K562 (cell line): ENCODE results near the gene EEF1A2. TPM values are rescaled to one million over a fixed set of nuclear protein-coding genes. Genes with fewer than 3 reads are reported as not detected.

ENCODE experiments used
- ATAC-seq: fragments of 200-7000 bp; cut with Tn5 transposase; 3 replicates; pipeline ENCODE4 v1.9.1; 2020; ENCODE audit warnings: moderate library complexity
- BruUV-seq: library from RNA; stranded (reverse); fragments of 400-500 nt; replicated peaks from 2 replicates; lab custom pipeline; 2021; lab: Mats Ljungman, UMichigan
- CTCF ChIA-PET: fragments of 300-600 bp; formaldehyde crosslinking; extraction: SDS; loops from one replicate; lab custom pipeline; 2021; ENCODE audit warnings: low intra/inter-chr PET ratio; lab: Yijun Ruan, JAX
- POLR2A ChIA-PET: fragments of 300-600, 350-650 bp; sonication (Branson Sonifier 250); formaldehyde crosslinking; extraction: SDS; loops from one replicate; lab custom pipeline; 2021; ENCODE audit warnings: antibody characterized with exemption, inconsistent platforms; lab: Yijun Ruan, JAX
- DNase-seq, 4 experiments: peaks; one replicate each; pipeline versions ENCODE4 v3.0.0 to v3.0.0-alpha.2; 2011 to 2018; ENCODE audit warnings: low spot score in 3 of 4, mixed read lengths in 3 of 4; ENCODE audit errors: extremely low read depth in 1 of 4
- FAIRE-seq: peaks from 2 replicates; lab custom pipeline; 2011; peaks lifted over from hg19 to GRCh38; lab: Jason Lieb, UNC
- H2AFZ ChIP-seq: 2 replicates; pipeline ENCODE4 v1.6.0; 2011; ENCODE audit warnings: low read depth, low read length, control low read depth, inconsistent platforms
- H3K27ac ChIP-seq: fragments of 200-600 bp; 3 replicates; pipeline ENCODE4 v1.8.0; 2011; ENCODE audit warnings: low read depth, mild to moderate bottlenecking, control low read depth, inconsistent platforms, low read length, moderate library complexity, mixed read lengths; ENCODE audit errors: extremely low read depth
- H3K27me3 ChIP-seq, 2 experiments: fragments of 300-600 bp in 1 of 2; 2 replicates in 1 of 2; 3 replicates in 1 of 2; pipeline versions ENCODE4 v1.6.0 to v1.8.0; 2011; ENCODE audit warnings: inconsistent platforms in 2 of 2, low read length in 2 of 2, mild to moderate bottlenecking in 1 of 2, mixed read lengths in 1 of 2, moderate library complexity in 1 of 2; ENCODE audit not compliant: control insufficient read depth in 2 of 2, insufficient read depth in 2 of 2
- H3K36me3 ChIP-seq: fragments of 300-600 bp; 3 replicates; pipeline ENCODE4 v1.8.0; 2011; ENCODE audit warnings: mild to moderate bottlenecking, low read length, inconsistent platforms; ENCODE audit not compliant: control insufficient read depth, insufficient read depth
- H3K4me1 ChIP-seq, 2 experiments: fragments of 200-600 bp in 1 of 2; replicated peaks in 1 of 2; 2 replicates in 1 of 2; 3 replicates in 1 of 2; pipeline versions ENCODE4 v1.5.1 to v1.8.0; 2011; ENCODE audit warnings: inconsistent platforms in 2 of 2, low read length in 2 of 2, mild to moderate bottlenecking in 1 of 2, mixed read lengths in 1 of 2, moderate library complexity in 1 of 2; ENCODE audit not compliant: control insufficient read depth in 2 of 2, insufficient read depth in 2 of 2
- H3K4me2 ChIP-seq: 2 replicates; pipeline ENCODE4 v1.6.1; 2011; ENCODE audit warnings: low read length, control low read depth, inconsistent platforms, mixed read lengths; ENCODE audit not compliant: insufficient read depth
- H3K4me3 ChIP-seq: fragments of 200-600 bp; sonication (generic), shearing (Covaris generic); 2 replicates; pipeline ENCODE4 v1.5.1; 2016; ENCODE audit warnings: control low read depth, inconsistent platforms
- H3K79me2 ChIP-seq: fragments of 200-600 bp; 3 replicates; pipeline ENCODE4 v1.8.0; 2011; ENCODE audit warnings: low read length, inconsistent platforms; ENCODE audit not compliant: control insufficient read depth, insufficient read depth
- H3K9ac ChIP-seq, 2 experiments: 2 replicates each; pipeline versions ENCODE4 v1.6.0 to v1.6.1; 2011; ENCODE audit warnings: low read depth in 2 of 2, low read length in 2 of 2, control low read depth in 1 of 2, inconsistent platforms in 1 of 2, mild to moderate bottlenecking in 1 of 2, mixed read lengths in 1 of 2; ENCODE audit not compliant: insufficient read depth in 1 of 2
- H3K9me1 ChIP-seq: one replicate; pipeline ENCODE4 v1.6.0; 2011; ENCODE audit warnings: inconsistent platforms, mild to moderate bottlenecking, low read length, moderate library complexity; ENCODE audit not compliant: control insufficient read depth, insufficient read depth
- H3K9me3 ChIP-seq: replicated peaks from 2 replicates; pipeline ENCODE4 v1.5.1; 2011; ENCODE audit warnings: low read depth, low read length, inconsistent platforms; ENCODE audit not compliant: control insufficient read depth, insufficient read depth
- H4K20me1 ChIP-seq: replicated peaks from 2 replicates; pipeline ENCODE4 v1.6.1; 2011; ENCODE audit warnings: low read length, inconsistent platforms, mixed read lengths; ENCODE audit not compliant: control insufficient read depth, insufficient read depth
- POLR2A ChIP-seq: fragments of 450-650 bp; conservative IDR thresholded peaks from 2 replicates; pipeline ENCODE4 v1.6.1; 2016
- RBM22 ChIP-seq: fragments of 200-400 bp; formaldehyde crosslinking; IDR thresholded peaks from 2 replicates; pipeline ENCODE4 v1.6.1; 2018; ENCODE audit warnings: low read length, low read depth; ENCODE audit not compliant: poor library complexity, severe bottlenecking
- SRSF9 ChIP-seq: fragments of 200-400 bp; formaldehyde crosslinking; IDR thresholded peaks from 2 replicates; pipeline ENCODE4 v1.6.1; 2017; ENCODE audit warnings: low read depth, low read length, borderline replicate concordance
- WGBS: fragments of 100-300 bp; shearing (Covaris generic); methylation state at CpG from one replicate; pipeline ENCODE4 v1.1.6; 2016; ENCODE audit warnings: low coverage, mixed read lengths; ENCODE audit not compliant: insufficient coverage; ENCODE audit errors: missing lambda C conversion rate; 5-methylcytosine and 5-hydroxymethylcytosine counted together
- in situ Hi-C: fragments of 300-500 bp; cut with MboI; formaldehyde crosslinking; loops from 4 replicates; pipeline ENCODE4 v1.15.0; 2018; ENCODE audit warnings: inconsistent platforms, mixed read lengths
- intact Hi-C: fragments of 100-400 bp; cut with micrococcal nuclease; formaldehyde crosslinking; loops from 2 replicates; pipeline ENCODE4 v1.14.2; 2022
- polyA plus RNA-seq, 8 experiments: library from polyadenylated mRNA; depleted of rRNA in 4 of 8; stranded (reverse) in 5 of 8; unstranded in 3 of 8; fragments of >200 nt; fragmentation: Nextera tagmentation in 2 of 8; fragmentation: Illumina TruSeq in 1 of 8; extraction: Ambion mirVana in 2 of 8; extraction: Trizol in 1 of 8; gene quantifications; 2 replicates each; pipeline versions ENCODE4 v1.2.1 to v1.2.3, GENCODE V29; 2011 to 2014; ENCODE audit warnings: inconsistent platforms in 1 of 8, missing spikeins in 1 of 8
- total RNA-seq, 7 experiments: library from RNA; depleted of rRNA in 6 of 7; stranded (reverse); fragments of >200 nt in 6 of 7; fragmentation: Illumina TruSeq in 2 of 7; extraction: Trizol in 2 of 7; gene quantifications; 2 replicates each; pipeline versions ENCODE4 v1.2.1 to v1.2.3, GENCODE V29; 2011 to 2021; ENCODE audit warnings: low replicate concordance in 1 of 7

The EEF1A2 gene
- total and polyA plus RNA-seq, 9 of the 15 experiments (the other 6 are each of a cell fraction or from before 2014, with no cell fraction given): 0.04 to 29.6 (median 11.5) TPM

GRCh38 chr20:63473555-63474449 lies 25.1 kb downstream of the EEF1A2 start:
- ATAC-seq (no peak), FAIRE-seq (no peak)
- in situ Hi-C loops: no loop called here
- Histone ChIP-seq H3K4me2 (no peak overlapping the region), H3K4me3 (no peak overlapping the region), H3K36me3 (no peaks in the 10 kb centered on the region), H3K27ac (no peak overlapping the region), H3K9me3 (no peaks in the 10 kb centered on the region), H3K4me1 (peaks cover 0 to 31% of the 10 kb centered on the region in 2 experiments; a peak in 2 of 5 replicates), H2AFZ (no peak overlapping the region), H3K9ac (no peak overlapping the region), H4K20me1 (peaks cover 15% of the 10 kb centered on the region; the same call in 1 of the 2 replicates), H3K9me1 (no peaks in the 10 kb centered on the region)
- CTCF ChIA-PET: no interaction called here
- BruUV-seq: no TSS peak
- POLR2A ChIA-PET: interaction anchor here (0.5 to 0.7 kb wide), 3 partner anchors 228 to 651 kb away, joined by 3 to 4 read pairs (median 3); no protein-coding TSS in a partner anchor
- WGBS: 2% methylated on average over 28 of the region's 30 CpGs
- TF ChIP-seq RBM22 (no peak), POLR2A (no peak), SRSF9 (no peak)
- TF ChIP-seq, all 486 proteins: peak for 0
- Histone ChIP-seq H3K79me2 (no peaks in the 10 kb centered on the region), H3K27me3 (peaks cover 25 to 81% of the 10 kb centered on the region in 2 experiments; a peak in 4 of 5 replicates)
- no peak for DNase-seq
- intact Hi-C loops: no loop called here
